Breast epithelium (tissue), 4 donors: ENCODE data around the gene ATP9A. TPM values are rescaled to one million over a fixed set of nuclear protein-coding genes. Genes with fewer than 3 reads are reported as not detected.

ENCODE experiments used
- DNase-seq, 2 donors: peaks; one replicate each; pipeline ENCODE4 v3.0.0-alpha.2; 2019; ENCODE audit warnings: low spot score in 2 of 2
- H3K27ac ChIP-seq, 2 donors: fragments of 200-600 bp; sonication (generic) in 1 of 2; one replicate each; pipeline ENCODE4 v1.5.1; 2016 to 2019; ENCODE audit warnings: mild to moderate bottlenecking in 1 of 2
- H3K27me3 ChIP-seq, 2 donors: fragments of 200-600 bp; sonication (generic) in 1 of 2; one replicate each; pipeline versions ENCODE4 v1.5.1 to v1.6.0; 2017 to 2019; ENCODE audit warnings: control low read depth in 1 of 2, mild to moderate bottlenecking in 1 of 2
- H3K36me3 ChIP-seq: fragments of 200-600 bp; one replicate; pipeline ENCODE4 v1.5.1; 2019
- H3K4me1 ChIP-seq, 2 donors: fragments of 200-600 bp; sonication (generic); one replicate each; pipeline ENCODE4 v1.5.1; 2016 to 2019; ENCODE audit warnings: control low read depth in 1 of 2
- H3K4me3 ChIP-seq, 3 donors: fragments of 200-600 bp; sonication (generic); 1 replicate in 2 of 3; 2 replicates in 1 of 3; pipeline ENCODE4 v1.5.1; 2016 to 2019; ENCODE audit warnings: mild to moderate bottlenecking in 3 of 3, moderate library complexity in 2 of 3
- H3K9me3 ChIP-seq, 2 donors: fragments of 200-600 bp; sonication (generic) in 1 of 2; one replicate each; pipeline ENCODE4 v1.5.1; 2016 to 2019; ENCODE audit warnings: control low read depth in 1 of 2
- POLR2A ChIP-seq: fragments of 450-650 bp; IDR thresholded peaks from one replicate; pipeline ENCODE4 v1.6.1; 2016; ENCODE audit warnings: antibody characterized with exemption, mild to moderate bottlenecking, moderate library complexity
- POLR2AphosphoS5 ChIP-seq, 3 donors: sonication (generic); formaldehyde crosslinking; IDR thresholded peaks; one replicate each; pipeline ENCODE4 v1.6.1; 2017; ENCODE audit warnings: antibody characterized with exemption in 3 of 3
- intact Hi-C: fragments of 100-400 bp; cut with DNase I; formaldehyde crosslinking; loops from one replicate; pipeline ENCODE4 v1.15.1; 2023; ENCODE audit warnings: low total_unique reads
- total RNA-seq, 3 donors: library from RNA; depleted of rRNA; stranded (reverse); fragments of >200 nt; gene quantifications; one replicate each; pipeline ENCODE4 v1.1.0, GENCODE V29; 2016
- TF ChIP-seq, protein P1 (sequence below), 3 donors: fragments of 450-650 bp; IDR thresholded peaks; one replicate each; pipeline ENCODE4 v1.5.1; 2016 to 2017; ENCODE audit warnings: antibody characterized with exemption in 3 of 3, mild to moderate bottlenecking in 3 of 3, moderate library complexity in 3 of 3

Gene ATP9A
- total RNA-seq, 3 donors from 2014 or later, result 41.6 to 98.4 (median 50.8) TPM

DNA sequence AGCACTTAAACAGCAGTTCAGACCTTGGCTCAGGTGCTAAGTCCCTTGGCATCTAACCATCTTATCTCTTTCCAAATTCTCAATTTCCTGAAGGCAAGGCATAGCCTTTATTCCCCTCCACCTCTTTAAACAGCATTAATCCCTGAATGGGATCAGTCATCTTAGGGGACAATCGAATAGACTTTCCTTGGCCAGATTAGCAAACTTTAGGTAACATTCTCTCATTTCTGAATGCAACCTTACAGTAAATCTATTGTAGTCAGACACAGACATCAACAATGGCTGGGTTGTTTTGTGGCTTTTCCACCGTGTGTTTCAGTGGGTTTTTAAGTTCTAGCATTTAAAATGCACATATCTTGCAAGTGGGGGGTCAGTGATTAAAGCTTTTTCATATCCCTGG lies 56.8 kb downstream of the ATP9A start:
- intact Hi-C loops, result no loop called here
- no peak for DNase-seq
- Histone ChIP-seq H3K27me3 (no peaks in the 10 kb centered on the region), H3K4me3 (no peak overlapping the region), H3K9me3 (no peaks in the 10 kb centered on the region), H3K4me1 (no peaks in the 10 kb centered on the region), H3K27ac (no peak overlapping the region), H3K36me3 (no peaks in the 10 kb centered on the region)
- TF ChIP-seq POLR2A, result no peak
- TF ChIP-seq, protein P1, sequence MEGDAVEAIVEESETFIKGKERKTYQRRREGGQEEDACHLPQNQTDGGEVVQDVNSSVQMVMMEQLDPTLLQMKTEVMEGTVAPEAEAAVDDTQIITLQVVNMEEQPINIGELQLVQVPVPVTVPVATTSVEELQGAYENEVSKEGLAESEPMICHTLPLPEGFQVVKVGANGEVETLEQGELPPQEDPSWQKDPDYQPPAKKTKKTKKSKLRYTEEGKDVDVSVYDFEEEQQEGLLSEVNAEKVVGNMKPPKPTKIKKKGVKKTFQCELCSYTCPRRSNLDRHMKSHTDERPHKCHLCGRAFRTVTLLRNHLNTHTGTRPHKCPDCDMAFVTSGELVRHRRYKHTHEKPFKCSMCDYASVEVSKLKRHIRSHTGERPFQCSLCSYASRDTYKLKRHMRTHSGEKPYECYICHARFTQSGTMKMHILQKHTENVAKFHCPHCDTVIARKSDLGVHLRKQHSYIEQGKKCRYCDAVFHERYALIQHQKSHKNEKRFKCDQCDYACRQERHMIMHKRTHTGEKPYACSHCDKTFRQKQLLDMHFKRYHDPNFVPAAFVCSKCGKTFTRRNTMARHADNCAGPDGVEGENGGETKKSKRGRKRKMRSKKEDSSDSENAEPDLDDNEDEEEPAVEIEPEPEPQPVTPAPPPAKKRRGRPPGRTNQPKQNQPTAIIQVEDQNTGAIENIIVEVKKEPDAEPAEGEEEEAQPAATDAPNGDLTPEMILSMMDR (IDR thresholded peaks at IDR 0.05), result no peak
- TF ChIP-seq POLR2AphosphoS5 (IDR thresholded peaks at IDR 0.05), result no peak

DNA sequence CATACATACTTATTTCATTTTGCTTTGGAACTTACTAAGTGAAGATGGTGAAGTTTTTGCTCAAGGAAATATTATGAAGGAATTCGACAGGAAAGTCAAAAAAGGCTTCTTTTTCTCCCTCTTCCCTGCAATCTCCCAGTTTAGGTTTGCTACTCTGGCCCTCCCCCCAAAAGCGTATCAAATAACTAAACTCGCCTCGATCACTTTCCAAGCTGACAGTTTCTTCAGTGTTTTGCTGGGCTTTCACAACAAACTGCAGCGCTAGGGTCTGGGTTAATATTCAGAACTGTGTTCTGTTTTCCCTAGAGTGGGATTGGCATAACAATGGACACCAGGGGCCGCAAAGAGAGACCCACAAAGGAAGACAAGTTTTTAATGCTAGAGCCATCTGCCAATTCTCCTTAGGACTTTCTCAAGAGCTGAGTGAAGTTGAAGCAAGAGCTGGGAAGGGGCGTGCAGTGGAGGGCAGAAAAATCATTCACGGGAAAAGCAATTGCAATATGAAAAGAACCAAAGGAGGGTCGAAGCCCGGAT lies 57.8 kb downstream of the ATP9A start:
- Histone ChIP-seq H3K4me1 (no peaks in the 10 kb centered on the region), H3K4me3 (no peak overlapping the region), H3K9me3 (no peaks in the 10 kb centered on the region), H3K36me3 (no peaks in the 10 kb centered on the region), H3K27me3 (no peaks in the 10 kb centered on the region), H3K27ac (no peak overlapping the region)
- DNase-seq, result no peak
- intact Hi-C loops, result no loop called here
- no peak for TF ChIP-seq POLR2A
- no peak for TF ChIP-seq POLR2AphosphoS5 (IDR thresholded peaks at IDR 0.05)
- TF ChIP-seq, protein P1 (IDR thresholded peaks at IDR 0.05), result no peak

DNA sequence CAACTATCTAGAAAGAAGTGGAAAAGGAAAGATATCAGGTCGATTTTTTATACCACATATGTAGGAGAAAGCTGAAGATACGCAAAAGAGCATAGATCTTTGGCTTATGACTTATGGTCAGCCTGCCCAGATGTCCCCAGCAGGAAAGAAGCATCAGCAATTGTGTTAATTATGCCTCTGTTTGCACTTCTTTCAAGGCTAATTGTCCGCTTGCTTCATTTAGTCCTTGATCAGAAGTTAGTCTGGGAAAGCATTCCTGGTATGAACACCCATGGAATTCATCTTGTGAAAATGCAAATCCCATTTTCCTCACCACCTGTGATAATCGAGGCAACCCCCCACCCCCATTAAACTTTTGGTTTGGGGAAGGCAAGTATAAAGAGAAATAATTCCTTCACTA lies 62.8 kb downstream of the ATP9A start:
- no peak for DNase-seq
- Histone ChIP-seq H3K4me1 (no peaks in the 10 kb centered on the region), H3K9me3 (no peaks in the 10 kb centered on the region), H3K36me3 (no peaks in the 10 kb centered on the region), H3K27me3 (no peaks in the 10 kb centered on the region), H3K27ac (no peak overlapping the region), H3K4me3 (no peak overlapping the region)
- intact Hi-C loops, result no loop called here
- TF ChIP-seq POLR2AphosphoS5 (IDR thresholded peaks at IDR 0.05) (no peak), POLR2A (no peak)
- TF ChIP-seq, protein P1 (IDR thresholded peaks at IDR 0.05), result no peak

DNA sequence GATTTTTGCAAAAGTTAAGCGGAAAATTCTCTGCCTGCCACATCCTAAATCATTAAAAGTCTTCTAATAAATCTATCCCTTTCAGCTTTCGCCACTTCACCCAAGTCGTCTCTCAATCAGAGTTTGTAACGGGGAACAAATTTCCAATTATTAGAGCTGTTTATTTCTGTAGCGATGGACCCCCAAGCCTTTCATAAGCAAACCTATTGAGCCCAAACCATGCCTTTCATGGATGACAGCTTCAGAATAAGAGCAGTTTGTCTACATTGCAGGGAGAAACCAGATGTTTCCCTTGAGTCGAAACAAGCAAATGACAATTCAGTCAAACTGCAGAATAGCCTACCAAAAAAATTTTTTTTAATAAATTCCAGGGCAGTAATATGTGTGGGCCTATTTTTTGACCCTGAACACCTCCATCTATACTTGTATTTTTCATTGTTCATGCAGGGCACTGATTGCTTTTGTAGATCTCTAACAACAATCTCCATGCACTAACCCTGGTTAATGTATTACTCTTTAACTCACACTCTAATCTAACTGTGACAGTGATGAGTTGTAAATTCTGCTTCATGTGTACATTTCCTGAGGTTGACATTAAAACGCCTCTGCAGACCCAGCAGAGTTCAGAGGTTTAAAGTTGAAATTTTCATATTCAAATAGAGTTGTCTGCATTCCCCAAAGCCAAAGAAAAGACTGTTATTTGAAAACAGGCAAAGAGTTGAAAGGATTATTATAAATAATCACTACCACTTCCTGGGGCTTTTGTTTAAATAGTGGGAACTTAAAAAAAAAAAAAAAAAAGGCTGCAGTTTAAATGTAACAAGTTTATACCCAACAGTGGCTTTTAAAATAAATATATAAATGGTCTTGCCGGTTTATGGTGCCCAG lies 64.5 kb downstream of the ATP9A start:
- H3K9me3 ChIP-seq, result no peaks in the 10 kb centered on the region
- TF ChIP-seq, protein P1 (IDR thresholded peaks at IDR 0.05), result no peak
- TF ChIP-seq POLR2A, result no peak
- no peak for TF ChIP-seq POLR2AphosphoS5 (IDR thresholded peaks at IDR 0.05)
- no peaks in the 10 kb centered on the region for H3K4me1 ChIP-seq
- intact Hi-C loops, result no loop called here
- DNase-seq, result no peak
- H3K4me3 ChIP-seq, result no peak overlapping the region
- H3K36me3 ChIP-seq, result no peaks in the 10 kb centered on the region
- H3K27me3 ChIP-seq, result no peaks in the 10 kb centered on the region
- no peak overlapping the region for H3K27ac ChIP-seq

DNA sequence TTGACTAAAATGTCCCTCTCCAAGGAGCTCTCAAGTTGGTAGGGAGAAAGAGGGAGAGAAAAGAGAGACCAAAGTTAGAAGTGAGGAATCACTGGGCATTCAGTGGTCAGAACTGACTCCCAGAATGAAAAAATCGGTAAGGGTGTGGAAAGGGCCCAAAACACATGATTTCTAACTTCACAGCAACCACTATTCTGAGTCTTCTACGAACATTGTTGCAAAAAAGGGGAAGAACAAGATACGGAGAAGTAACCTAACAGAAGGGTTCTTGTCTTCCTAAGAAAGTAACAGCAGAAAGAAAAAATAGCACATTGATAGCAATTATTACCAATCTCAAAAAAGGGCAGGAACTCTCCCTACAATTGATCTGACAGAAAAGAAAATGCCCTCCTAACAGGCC lies 65.6 kb downstream of the ATP9A start:
- Histone ChIP-seq H3K4me1 (no peaks in the 10 kb centered on the region), H3K27ac (no peak overlapping the region), H3K9me3 (no peaks in the 10 kb centered on the region), H3K36me3 (no peaks in the 10 kb centered on the region), H3K4me3 (no peak overlapping the region), H3K27me3 (no peaks in the 10 kb centered on the region)
- no peak for TF ChIP-seq POLR2AphosphoS5 (IDR thresholded peaks at IDR 0.05)
- TF ChIP-seq, protein P1 (IDR thresholded peaks at IDR 0.05), result no peak
- TF ChIP-seq POLR2A, result no peak
- no peak for DNase-seq
- intact Hi-C loops, result no loop called here
